Mammary epithelial cell (primary cell): ENCODE measurements around the gene DGKD.

Experiments
- EZH2 ChIP-seq: IDR thresholded peaks from 2 replicates; pipeline ENCODE4 v1.6.1; 2012; ENCODE audit warnings: low read length, inconsistent platforms, borderline replicate concordance
- TF ChIP-seq, protein P1 (sequence below), 2 donors: IDR thresholded peaks in 1 of 2; conservative IDR thresholded peaks in 1 of 2; 2 replicates each; pipeline ENCODE4 v1.5.1; 2011 to 2012; ENCODE audit warnings: inconsistent platforms in 2 of 2, low read length in 2 of 2, mild to moderate bottlenecking in 2 of 2, control low read depth in 1 of 2, low read depth in 1 of 2; ENCODE audit not compliant: insufficient read depth in 1 of 2; ENCODE audit errors: extremely low read depth in 1 of 2

DNA sequence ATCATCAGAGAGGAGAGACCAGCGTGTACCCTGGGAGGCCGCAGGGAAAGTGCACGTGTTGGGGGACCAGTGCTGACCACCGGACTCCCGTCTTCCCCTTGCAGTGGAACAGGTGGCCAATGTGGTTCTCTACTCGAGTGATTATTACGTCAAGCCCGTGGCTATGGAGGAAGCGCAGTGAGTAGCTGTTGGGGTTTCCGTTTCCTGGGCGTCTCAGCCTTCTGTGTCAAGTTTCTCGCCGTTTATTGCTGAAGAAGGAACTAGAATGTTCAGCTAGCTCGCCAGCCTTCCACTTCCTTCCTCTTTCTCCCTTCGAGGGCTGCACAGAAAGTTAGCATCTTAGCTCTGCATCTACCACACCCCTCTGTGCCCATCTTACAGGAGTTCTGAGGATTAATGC lies 22.8 kb upstream of the DGKD start:
- TF ChIP-seq EZH2 = no peak
- TF ChIP-seq, protein P1, sequence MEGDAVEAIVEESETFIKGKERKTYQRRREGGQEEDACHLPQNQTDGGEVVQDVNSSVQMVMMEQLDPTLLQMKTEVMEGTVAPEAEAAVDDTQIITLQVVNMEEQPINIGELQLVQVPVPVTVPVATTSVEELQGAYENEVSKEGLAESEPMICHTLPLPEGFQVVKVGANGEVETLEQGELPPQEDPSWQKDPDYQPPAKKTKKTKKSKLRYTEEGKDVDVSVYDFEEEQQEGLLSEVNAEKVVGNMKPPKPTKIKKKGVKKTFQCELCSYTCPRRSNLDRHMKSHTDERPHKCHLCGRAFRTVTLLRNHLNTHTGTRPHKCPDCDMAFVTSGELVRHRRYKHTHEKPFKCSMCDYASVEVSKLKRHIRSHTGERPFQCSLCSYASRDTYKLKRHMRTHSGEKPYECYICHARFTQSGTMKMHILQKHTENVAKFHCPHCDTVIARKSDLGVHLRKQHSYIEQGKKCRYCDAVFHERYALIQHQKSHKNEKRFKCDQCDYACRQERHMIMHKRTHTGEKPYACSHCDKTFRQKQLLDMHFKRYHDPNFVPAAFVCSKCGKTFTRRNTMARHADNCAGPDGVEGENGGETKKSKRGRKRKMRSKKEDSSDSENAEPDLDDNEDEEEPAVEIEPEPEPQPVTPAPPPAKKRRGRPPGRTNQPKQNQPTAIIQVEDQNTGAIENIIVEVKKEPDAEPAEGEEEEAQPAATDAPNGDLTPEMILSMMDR (conservative IDR thresholded peaks at IDR 0.05 in 1 of 2, IDR thresholded peaks at IDR 0.05 in 1 of 2; ENCODE audit: extremely low read depth in 1 of 2, insufficient read depth in 1 of 2, low read depth in 1 of 2, low read length in 2 of 2) = no peak
